Ascending aorta (tissue), 2 donors: ENCODE results near the gene PLCB1. TPM values are rescaled to one million over a fixed set of nuclear protein-coding genes. Genes with fewer than 3 reads are reported as not detected.

Source experiments
- DNase-seq, 2 donors: peaks; one replicate each; pipeline ENCODE4 v3.0.0-alpha.2; 2019; ENCODE audit warnings: low spot score in 2 of 2
- H3K27ac ChIP-seq, 2 donors: fragments of 200-600 bp; sonication (generic); one replicate each; pipeline ENCODE4 v1.5.1; 2016 to 2017; ENCODE audit warnings: mild to moderate bottlenecking in 1 of 2
- H3K27me3 ChIP-seq: fragments of 200-600 bp; sonication (generic); one replicate; pipeline ENCODE4 v1.5.1; 2017
- H3K36me3 ChIP-seq, 2 donors: fragments of 200-600 bp; sonication (generic); one replicate each; pipeline ENCODE4 v1.5.1; 2016
- H3K4me1 ChIP-seq, 2 donors: fragments of 200-600 bp; sonication (generic); one replicate each; pipeline ENCODE4 v1.5.1; 2016 to 2017; ENCODE audit warnings: mild to moderate bottlenecking in 1 of 2
- H3K4me3 ChIP-seq, 2 donors: fragments of 200-600 bp; sonication (generic); one replicate each; pipeline ENCODE4 v1.5.1; 2016 to 2017; ENCODE audit warnings: mild to moderate bottlenecking in 1 of 2
- H3K9me3 ChIP-seq, 2 donors: fragments of 200-600 bp; sonication (generic); one replicate each; pipeline ENCODE4 v1.5.1; 2016
- intact Hi-C: fragments of 100-400 bp; cut with DNase I; formaldehyde crosslinking; loops from one replicate; pipeline ENCODE4 v1.15.1; 2023
- total RNA-seq: library from RNA; depleted of rRNA; stranded (reverse); fragments of >200 nt; gene quantifications from one replicate; pipeline ENCODE4 v1.1.0, GENCODE V29; 2016
- TF ChIP-seq, protein P1 (sequence below), 3 experiments: fragments of 200-600 bp in 2 of 3; fragments of 450-650 bp in 1 of 3; sonication (generic) in 2 of 3; IDR thresholded peaks; one replicate each; pipeline ENCODE4 v1.5.1; 2016 to 2019; ENCODE audit warnings: antibody characterized with exemption in 3 of 3, mild to moderate bottlenecking in 1 of 3, moderate library complexity in 1 of 3

Gene PLCB1
- total RNA-seq, 1 donor from 2014 or later: 22.9 TPM

DNA sequence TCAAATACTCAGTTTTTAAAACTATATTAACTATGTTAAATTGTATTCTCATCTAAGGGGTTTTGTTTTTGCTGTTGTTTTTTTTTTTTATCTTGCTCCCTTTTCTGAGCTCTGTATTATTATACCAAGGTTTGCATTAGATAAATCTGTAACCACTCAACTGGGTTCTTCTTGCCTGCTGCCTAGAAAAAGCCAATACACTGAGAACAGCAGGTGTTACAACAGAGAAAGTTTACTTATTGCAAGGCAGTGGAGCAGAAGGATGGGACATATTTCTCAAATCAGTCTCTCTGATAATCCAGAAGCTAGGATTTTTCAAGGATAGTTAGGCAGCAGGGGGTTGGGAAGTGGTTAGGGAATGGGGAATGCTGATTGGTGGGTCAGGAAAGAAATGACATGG, 558.0 kb downstream of the PLCB1 start:
- H3K36me3 ChIP-seq: no peaks in the 10 kb centered on the region
- no peak for DNase-seq
- TF ChIP-seq, protein P1, sequence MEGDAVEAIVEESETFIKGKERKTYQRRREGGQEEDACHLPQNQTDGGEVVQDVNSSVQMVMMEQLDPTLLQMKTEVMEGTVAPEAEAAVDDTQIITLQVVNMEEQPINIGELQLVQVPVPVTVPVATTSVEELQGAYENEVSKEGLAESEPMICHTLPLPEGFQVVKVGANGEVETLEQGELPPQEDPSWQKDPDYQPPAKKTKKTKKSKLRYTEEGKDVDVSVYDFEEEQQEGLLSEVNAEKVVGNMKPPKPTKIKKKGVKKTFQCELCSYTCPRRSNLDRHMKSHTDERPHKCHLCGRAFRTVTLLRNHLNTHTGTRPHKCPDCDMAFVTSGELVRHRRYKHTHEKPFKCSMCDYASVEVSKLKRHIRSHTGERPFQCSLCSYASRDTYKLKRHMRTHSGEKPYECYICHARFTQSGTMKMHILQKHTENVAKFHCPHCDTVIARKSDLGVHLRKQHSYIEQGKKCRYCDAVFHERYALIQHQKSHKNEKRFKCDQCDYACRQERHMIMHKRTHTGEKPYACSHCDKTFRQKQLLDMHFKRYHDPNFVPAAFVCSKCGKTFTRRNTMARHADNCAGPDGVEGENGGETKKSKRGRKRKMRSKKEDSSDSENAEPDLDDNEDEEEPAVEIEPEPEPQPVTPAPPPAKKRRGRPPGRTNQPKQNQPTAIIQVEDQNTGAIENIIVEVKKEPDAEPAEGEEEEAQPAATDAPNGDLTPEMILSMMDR (IDR thresholded peaks at IDR 0.05): no peak
- no peak overlapping the region for H3K27ac ChIP-seq
- H3K4me3 ChIP-seq: no peak overlapping the region
- H3K27me3 ChIP-seq: no peaks in the 10 kb centered on the region
- intact Hi-C loops: no loop called here
- H3K9me3 ChIP-seq: peaks cover 0 to 4% of the 10 kb centered on the region in 2 donors
- H3K4me1 ChIP-seq: no peaks in the 10 kb centered on the region

DNA sequence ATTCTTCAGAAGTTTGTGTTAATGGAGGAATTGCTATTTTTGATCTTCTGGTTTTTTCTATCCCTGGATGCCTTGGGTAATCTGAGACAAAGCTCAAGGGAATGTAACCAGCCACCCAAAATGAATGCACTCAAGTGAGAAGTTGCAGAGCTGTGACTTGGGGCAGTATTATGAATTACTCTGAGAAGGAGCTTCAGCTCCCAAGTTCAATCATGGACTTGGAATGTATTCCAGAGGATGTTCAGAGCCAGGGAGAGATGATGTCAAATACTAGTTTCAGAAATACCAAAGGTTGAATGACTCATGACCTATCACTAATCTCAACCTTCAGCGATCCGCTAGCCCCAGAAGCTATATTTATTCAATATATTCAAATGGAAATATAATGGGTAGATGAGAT, 561.6 kb downstream of the PLCB1 start:
- TF ChIP-seq, protein P1 (IDR thresholded peaks at IDR 0.05): no peak
- H3K4me1 ChIP-seq: no peaks in the 10 kb centered on the region
- H3K9me3 ChIP-seq: peaks cover 0 to 4% of the 10 kb centered on the region in 2 donors
- DNase-seq: no peak
- no peaks in the 10 kb centered on the region for H3K27me3 ChIP-seq
- no peak overlapping the region for H3K27ac ChIP-seq
- no peak overlapping the region for H3K4me3 ChIP-seq
- intact Hi-C loops: no loop called here
- no peaks in the 10 kb centered on the region for H3K36me3 ChIP-seq

DNA sequence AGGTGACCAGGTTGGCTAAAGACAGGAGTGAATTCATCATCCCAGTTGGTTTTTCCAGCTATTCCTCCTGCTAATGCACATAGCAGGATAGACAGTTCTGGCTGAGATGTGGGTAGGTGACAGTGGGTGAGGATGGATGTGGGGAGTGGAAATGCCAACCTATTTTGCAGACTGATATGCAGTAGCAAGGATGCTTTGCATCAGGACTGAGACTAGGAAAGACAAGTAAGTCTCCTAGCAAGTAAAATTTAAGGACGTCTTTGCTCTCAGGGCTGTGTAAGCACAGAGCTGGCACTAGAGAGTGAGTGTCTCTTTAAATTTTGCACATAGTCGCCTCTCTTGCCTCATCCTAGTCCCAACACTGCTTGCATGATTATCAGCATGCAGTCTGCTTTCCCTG, 568.7 kb downstream of the PLCB1 start:
- H3K27me3 ChIP-seq: no peaks in the 10 kb centered on the region
- intact Hi-C loops: no loop called here
- H3K4me3 ChIP-seq: no peak overlapping the region
- no peak for DNase-seq
- no peaks in the 10 kb centered on the region for H3K9me3 ChIP-seq
- TF ChIP-seq, protein P1 (IDR thresholded peaks at IDR 0.05): no peak
- no peaks in the 10 kb centered on the region for H3K4me1 ChIP-seq
- no peak overlapping the region for H3K27ac ChIP-seq
- H3K36me3 ChIP-seq: no peaks in the 10 kb centered on the region

DNA sequence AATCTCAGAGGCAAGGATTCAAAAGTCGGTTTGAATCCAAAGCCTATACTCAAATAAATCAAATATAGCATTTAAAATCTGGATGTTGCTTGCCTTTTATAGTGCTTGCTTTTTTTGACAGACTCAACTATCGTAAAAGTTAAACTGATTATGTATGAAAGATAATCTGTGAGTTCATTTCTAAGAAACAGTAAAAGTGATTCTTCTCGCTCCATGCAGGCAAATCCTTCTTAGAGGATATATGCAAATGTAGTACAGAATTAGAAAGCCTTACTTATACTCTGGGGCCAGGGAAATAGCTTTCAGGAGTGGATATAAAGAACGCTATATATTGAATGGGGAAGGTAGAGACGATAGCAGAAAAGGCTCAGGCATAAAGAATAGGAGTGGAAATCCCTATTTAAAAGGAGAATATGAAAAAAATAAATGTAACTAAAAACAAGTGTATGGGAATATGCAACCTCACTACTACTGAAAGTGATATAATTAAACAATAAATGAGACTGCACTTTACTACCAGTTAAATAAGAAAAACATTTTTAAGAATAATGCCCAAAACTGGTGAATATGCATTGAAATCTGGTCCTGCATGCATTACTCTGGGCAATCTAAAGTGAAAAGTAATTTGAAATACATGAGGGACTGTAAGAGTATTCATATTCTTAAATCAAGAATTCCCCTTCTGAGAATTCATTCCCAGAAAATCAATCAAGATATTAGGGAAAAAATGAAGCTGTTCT, 575.1 kb downstream of the PLCB1 start:
- H3K27ac ChIP-seq: no peak overlapping the region
- no peaks in the 10 kb centered on the region for H3K4me1 ChIP-seq
- H3K9me3 ChIP-seq: no peaks in the 10 kb centered on the region
- intact Hi-C loops: no loop called here
- DNase-seq: no peak
- no peaks in the 10 kb centered on the region for H3K36me3 ChIP-seq
- TF ChIP-seq, protein P1 (IDR thresholded peaks at IDR 0.05): no peak
- H3K27me3 ChIP-seq: no peaks in the 10 kb centered on the region
- no peak overlapping the region for H3K4me3 ChIP-seq

DNA sequence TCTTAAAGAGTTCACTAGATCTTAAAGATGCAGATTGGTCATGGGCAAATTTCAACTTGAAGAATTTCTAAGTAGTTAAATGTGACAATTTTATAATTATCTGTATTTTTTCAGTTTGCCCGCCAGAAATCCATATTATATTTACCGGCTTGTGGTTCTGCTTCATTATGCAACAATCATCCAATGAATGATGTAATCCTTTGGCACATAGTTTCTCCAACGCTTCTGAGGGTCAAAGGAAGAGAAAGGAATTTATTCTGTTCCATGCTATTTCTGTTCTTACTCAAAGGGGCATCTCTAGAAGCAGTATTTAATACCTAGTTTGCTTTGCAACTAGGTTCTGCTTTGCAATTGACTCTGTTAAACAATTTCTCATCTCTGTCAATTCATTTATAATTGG, 577.6 kb downstream of the PLCB1 start:
- no peaks in the 10 kb centered on the region for H3K27me3 ChIP-seq
- intact Hi-C loops: no loop called here
- DNase-seq: no peak
- TF ChIP-seq, protein P1 (IDR thresholded peaks at IDR 0.05): no peak
- no peaks in the 10 kb centered on the region for H3K9me3 ChIP-seq
- H3K4me3 ChIP-seq: no peak overlapping the region
- H3K4me1 ChIP-seq: no peaks in the 10 kb centered on the region
- H3K36me3 ChIP-seq: no peaks in the 10 kb centered on the region
- H3K27ac ChIP-seq: no peak overlapping the region
